ENCODE measurements around the gene TRAP1.
"Not testable (repeated sequence)": the region's sequence is repeated elsewhere in the genome, so short reads cannot be mapped to it uniquely, and the experiment has no call there.

The TRAP1 gene

GRCh38 chr16:3645108-3645503 lies 72.2 kb downstream of the TRAP1 start:
- no peak for DNase-seq

DNA sequence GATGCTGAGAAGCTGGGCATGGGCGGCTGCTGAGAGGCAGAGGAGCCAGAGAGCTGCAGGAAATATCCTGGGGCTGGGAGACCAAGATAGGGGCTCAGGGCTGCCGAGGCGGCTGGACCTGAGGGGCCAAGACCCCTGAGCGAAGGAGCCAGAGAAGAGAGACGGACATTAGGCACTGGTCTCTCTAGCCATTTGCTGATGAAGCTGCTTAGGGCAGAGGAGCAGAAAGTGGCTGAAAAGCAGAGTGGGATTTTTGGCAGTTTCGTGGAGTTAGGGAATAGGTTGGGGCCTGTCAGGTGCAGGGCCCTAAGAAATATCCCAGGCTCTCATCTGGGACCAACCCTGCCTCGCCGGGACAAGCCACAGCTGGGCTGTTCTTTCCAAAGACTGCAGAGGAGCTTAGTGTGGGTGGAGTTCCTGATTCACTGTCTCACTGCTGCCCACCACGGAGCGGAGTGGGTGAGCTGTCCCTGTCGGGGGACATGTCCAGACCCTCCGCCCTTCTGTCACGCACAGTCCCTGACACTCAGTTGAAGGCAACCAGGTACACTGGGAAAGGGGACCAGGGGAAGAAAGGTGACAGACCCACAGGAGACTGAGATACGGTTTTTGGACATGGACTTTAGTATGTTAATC lies 74.1 kb downstream of the TRAP1 start:
- DNase-seq: no peak

DNA sequence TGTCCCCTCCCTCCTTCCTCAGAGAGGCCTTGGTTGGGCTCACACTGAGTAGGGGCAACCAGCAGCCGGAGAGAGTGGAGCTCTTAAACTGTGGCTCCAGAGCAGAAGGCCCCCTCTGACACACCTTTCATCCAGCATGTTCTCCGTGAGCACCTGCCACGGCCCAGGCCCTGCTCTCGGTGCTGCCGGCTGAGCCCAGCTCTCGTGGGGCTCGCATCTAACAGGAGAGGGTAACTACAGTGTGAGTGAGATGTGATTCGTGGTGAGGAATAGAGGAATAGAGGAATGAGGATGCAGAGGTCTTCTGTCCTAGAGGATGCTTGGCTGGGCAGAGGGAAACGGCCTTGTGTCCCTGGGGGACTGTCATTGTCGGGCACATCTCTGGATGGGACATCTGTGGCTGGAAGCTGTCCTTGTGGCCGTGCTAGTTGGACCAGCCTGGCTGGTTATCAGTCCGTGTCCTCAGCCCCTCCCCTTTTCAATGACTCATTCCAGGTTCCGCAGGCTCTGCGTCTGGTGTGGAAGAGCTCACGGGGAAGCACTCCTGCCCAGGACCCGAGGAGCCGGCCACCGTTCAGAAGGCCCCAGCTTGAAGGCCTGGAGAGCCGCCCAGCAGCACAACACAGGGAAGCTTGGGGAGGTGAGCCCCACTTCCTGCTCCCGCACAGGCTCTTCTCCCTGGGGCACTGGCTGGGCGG lies 74.8 kb downstream of the TRAP1 start:
- DNase-seq: no peak

DNA sequence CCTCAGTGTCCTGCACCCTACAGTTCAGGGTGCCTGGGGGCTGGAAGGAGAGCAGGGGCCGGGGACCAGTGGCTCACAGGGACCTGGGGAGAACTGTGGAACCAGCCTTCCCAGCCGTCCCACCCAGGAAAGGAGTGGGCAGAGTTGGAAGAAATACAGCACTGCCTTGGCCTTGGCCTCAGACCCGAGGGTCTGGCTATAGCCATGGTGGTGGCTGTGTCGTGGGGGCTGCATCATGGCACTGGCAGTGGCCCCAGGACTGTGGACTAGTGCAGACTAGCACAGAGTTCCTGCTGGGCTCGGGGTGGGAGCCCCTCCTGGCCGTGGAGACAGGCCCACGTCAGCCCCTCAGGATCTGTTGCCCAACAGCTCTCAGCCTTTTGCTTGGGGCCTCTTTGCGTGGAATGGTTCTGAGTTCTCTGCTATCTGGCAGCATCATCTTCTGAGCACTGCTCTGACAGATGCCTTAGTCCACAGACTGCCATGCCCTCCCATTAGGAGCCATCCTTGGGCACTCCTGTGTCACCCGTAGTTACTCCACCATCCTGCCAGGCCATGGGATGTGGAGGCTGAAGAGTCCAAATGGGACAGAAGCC lies 75.4 kb downstream of the TRAP1 start:
- DNase-seq: no peak

DNA sequence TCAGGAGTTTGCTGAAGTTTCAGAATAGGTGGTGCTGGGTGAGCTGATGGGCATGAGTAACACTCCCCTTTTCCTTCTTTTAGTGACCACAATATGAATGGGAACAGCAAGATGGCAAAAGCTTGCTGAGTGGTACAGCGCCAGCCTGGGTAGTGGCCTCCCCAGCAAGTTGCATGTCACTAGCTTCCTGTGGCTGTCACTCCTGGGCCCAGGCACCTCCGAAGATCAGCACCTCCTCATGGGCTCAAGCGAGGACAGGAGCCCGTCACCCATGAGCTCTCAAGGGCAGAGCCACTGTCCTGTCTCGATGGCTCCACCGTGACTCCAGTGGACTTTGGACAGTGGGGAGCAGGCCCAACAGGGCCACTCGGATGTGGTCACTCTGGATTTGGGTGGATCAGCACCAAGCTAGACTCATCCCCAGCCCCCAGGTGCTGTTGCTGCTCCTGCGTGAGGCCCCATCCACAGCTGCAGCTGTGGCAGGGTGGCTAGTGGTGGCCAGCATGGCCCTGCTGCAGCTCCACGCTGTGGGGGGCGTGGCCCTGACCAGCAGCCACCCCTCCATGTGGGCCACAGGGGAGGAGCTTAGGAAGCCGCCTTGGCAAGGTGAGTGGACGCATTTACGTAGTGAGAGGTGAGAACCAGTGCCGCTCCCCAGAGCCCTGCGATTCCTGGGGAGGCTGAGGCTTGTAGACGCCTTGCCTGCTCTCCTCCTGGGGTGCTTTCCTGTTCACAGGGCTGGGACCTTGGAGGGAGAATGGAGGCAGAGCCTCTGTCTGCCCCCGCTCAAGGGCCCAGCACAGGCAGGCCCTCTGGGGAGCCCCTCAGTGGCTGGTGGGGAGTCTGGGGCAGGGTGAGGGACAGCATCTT lies 76.5 kb downstream of the TRAP1 start:
- no peak for DNase-seq

DNA sequence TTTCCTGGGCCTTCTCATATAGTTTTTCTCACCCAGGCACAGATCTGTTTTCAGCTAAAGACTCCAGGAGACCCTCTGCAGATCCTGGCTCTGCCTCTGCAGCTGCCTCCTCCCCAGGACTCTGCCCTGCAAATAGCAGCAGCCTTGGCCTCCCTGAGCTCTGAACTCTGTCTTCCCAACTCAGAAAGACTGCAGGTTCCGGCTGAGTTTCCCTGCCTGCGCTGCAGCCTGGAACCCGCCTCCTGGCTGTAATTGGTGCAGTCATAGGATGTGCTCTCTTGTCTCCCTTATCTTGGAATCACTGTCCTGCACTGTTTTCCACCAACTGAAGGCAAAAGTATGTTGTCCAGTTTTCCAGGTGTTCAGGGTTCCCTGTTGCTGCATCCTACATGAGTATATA lies 77.1 kb downstream of the TRAP1 start:
- DNase-seq: no peak

- no peak for DNase-seq
These were observed 78.2 kb downstream of the TRAP1 start for GRCh38 chr16:3638916-3639644.

GRCh38 chr16:3637371-3637923 lies 79.9 kb downstream of the TRAP1 start:
- DNase-seq: no peak

GRCh38 chr16:3625911-3626732 lies 91.2 kb downstream of the TRAP1 start:
- no peak for DNase-seq

- no peak for DNase-seq
These were observed 92.0 kb downstream of the TRAP1 start for GRCh38 chr16:3625331-3625730.

DNA sequence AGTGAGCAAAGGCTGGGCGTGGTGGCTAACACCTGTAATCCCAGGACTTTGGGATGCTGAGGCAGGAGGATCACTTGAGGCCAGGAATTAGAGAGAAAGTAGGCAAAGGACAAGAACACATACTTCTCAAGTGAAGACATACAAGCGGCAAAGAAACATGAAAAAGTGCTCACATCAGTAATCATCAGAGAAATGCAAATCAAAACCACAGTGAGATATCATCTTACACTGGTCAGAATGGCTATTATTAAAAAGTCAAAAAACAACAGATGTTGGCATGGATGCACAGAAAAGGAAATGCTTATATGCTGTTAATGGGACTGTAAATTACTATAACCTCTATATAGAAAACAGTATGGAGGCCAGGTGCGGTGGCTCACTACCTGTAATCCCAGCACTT lies 93.7 kb downstream of the TRAP1 start:
- DNase-seq: no peak

- no peak for DNase-seq
These were observed 98.6 kb downstream of the TRAP1 start for GRCh38 chr16:3618769-3619141.

DNA sequence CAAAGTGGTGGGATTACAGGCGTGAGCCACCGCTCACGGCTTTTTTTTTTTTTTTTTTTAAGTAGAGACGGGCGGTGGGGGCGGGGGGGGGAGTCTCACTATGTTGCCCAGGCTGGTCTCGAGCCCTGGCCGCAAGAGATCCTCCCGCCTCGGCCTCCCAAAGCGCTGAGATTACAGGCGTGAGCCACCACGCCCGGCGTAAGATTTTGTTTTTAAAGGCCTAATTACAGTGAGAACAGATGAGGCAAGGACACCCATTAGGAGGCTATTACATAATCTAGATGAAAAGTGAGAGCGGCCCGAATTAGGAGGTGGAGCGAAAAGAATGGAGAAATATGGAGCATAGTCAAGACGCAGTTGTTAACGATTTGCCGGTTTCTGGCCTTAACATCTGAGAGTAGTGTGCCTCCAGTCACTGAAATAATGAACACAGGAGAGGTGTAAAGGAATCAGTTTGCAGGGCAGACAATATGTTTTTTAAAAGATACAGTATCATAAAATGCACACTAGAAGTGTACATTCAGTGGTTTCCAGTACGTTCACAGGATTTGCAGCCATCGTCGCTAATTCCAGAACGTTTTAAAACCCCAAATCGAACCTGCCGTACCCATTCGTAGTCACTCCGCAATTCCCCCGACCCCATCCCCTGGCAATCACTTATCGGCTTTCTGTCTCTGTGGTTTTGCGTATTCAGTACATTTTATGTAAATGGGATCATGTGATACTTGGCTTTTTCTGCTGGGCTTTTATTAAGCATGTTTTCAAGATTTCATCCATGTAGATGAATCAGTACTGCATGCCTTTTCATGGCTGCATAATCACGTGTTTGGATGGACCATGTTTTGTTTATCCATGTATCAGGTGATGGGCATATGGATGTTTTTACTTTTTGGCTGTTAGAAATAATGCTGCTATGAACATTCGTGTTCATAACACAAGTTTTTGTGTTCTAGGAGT lies 104.5 kb downstream of the TRAP1 start:
- no peak for DNase-seq

DNA sequence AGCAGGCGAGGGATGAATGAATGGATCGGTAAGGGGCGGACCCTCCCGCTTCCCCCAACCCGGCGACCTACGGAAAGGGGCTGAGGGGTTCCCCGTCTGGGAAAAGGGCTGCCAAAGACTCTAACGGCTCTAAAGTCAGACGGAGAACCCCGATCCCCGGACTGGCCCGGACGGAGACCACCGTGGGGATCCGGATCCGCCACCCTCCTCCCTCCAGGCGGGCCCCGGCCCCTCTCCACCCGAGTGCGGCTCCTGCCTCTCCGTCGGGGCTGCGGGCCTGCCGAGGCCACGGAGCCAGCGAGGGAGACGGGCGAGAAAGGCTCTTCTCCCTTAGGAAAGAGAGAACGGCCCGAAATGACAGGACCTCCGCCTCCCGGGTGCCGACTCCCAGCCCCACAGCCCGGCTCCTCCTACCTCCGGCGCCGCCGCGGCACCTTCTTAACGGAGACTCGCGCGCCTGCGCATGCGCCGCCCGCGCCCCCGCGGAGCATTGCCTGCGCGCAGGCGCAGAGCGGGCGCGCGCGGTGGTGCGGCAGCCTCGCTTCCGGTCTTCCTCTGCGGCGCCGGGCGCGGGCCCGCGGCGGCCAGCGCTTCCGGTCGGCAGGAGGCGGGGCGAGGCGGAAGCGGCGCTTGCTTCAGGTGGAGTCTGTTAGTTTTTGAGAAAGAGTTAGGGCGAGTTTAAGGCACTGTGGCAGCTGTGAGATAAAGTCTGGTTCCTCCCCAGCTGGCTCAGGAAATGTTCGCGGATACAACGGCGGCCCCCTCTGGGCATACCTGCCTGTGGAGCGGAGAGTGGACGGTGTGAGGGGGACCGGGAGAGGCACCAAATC lies 106.0 kb downstream of the TRAP1 start, which contains the start of gene SLX4:
SLX4 (minus strand) TSS at position 461 of the 830 bp plus-strand sequence. CDS start 2,642 bp downstream, outside the sequence.
- peak; percentile 86 for DNase-seq

DNA sequence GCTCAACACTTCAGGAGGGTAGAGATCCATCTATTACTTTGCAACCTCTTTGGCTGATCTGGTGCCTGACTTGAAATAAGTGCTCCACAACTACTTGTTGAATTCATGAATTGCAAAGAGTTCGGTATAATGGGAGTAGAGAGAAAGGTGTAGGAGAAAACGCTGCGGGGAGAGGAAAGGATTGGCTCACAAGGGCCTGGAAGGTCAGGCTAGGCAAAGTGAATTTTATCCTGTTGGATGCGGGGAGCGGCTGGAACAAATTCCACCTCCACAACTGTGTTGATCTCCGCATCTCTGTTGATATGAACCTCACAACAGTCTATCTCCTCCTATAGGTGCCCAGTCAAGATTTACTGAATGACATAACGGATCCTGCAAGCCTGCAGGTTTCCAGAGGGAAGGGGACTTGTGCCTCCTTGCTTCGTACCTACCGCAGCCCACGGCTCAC lies 106.6 kb downstream of the TRAP1 start:
- DNase-seq: no peak

GRCh38 chr16:3609895-3610697 lies 107.2 kb downstream of the TRAP1 start:
- DNase-seq: no peak

DNA sequence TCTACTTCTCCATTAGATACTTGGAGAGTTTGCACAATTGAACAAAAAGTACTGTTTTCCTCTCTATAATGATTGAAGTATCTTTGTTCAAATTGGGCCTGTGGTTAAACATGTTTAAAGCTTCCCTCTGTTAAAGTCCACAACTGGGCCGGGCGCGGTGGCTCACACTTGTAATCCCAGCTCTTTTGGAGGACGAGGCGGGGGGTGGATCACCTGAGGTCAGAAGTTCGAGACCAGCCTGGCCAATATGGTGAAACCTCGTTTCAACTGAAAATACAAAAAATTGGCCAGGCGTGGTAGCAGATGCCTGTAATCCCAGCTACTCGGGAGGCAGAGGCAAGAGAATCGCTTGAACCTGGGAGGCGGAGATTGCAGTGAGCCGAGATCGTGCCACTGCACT lies 108.3 kb downstream of the TRAP1 start:
- not testable (repeated sequence) for DNase-seq

DNA sequence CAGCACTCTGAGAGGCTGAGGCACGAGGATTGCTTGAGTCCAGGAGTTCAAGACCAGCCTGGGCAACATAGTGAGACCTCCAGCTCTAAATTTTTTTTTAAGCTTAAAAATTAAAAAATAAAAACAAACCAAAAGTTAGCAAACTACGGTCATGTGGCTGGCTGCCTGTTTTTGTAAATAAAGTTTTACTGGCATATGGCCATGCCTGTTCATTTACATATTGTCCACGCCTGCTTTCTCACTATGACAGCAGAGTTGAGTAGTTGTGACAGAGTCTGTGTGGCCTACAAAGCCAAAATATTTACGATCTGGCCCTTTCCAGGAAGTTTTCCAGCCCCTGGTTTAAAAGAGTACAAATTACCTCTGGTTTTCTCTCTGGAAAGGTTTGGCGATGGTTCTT lies 109.3 kb downstream of the TRAP1 start:
- no peak for DNase-seq
